HL-60/S4 treated with phorbol 12-myristate 13-acetate at 8.2 ng/mL for 4 days and 3 days (cell line): Measurements from ENCODE around the gene FAM13C.
"Not testable (repeated sequence)": the region's sequence is repeated elsewhere in the genome, so short reads cannot be mapped to it uniquely, and the experiment has no call there.

ENCODE experiments used
- in situ Hi-C: fragments of 300-500 bp; cut with MboI; formaldehyde crosslinking; loops from 2 replicates; pipeline ENCODE4 v1.15.0; 2022; ENCODE audit warnings: low sequenced_read_pairs

Gene FAM13C

DNA sequence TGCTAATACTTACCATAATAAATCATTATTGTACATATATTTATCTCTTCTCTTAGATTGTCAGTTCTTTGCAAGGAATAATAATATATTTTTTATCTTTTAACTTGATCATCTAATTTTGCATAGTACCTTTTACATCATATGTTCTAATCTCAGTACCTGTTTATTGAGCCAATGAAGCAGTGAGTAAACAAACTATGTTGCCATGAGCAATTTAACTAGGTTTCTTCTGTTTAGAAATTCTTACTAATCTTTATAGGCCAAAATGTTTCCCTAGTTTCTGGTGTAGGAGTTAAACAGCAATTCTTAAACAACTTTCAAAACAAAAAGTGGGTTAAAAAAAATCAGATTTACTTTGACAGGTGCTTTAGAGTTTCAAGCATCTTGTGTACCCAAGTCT, 124.6 kb downstream of the FAM13C start:
- in situ Hi-C loops: no loop called here

DNA sequence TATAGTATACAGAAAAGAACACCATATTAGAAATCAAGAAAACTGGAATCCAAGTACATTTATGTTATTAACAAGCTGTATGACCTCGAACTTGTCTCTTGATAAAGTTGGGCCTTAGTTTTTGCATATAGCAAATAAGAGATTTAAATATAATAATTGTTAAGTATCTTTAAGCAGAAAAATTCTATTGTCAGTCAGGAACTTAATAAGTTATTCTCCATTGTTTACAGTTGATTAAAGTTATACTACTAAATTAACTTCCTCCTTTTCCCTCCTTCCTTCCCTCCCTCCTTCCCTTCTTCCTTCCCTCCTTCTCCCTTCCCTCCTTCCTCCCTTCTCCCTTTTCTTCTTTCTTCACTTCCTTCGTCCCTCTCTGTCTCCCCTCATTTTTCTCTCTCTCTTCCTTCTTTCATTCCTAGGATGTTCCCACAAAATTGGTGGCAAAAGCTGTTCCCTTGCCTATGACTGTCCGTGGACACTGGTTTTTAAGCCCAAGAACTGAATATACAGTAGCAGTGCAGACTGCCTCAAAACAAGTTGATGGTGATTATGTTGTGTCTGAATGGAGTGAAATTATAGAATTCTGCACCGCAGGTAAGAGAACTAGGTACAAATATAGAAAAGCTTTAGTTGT, 126.2 kb downstream of the FAM13C start:
- in situ Hi-C loops: no loop called here

GRCh38 chr10:59234816-59235429, 127.4 kb downstream of the FAM13C start:
- in situ Hi-C loops: no loop called here

DNA sequence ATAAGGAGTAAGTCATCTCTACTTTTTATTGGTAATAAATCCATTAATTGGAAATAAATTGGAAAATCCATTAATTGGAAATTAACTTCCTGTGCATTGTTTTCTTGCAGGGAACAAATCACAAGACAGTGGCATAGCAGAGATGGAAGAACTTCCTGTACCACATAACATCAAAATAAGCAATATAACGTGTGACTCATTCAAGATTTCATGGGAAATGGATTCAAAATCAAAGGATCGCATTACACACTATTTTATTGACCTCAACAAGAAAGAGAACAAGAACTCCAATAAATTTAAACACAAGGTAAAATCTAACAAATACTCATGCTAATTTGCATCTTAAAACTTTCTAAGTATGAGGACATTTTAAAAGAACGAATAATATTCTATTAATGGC, 128.2 kb downstream of the FAM13C start:
- in situ Hi-C loops: no loop called here

DNA sequence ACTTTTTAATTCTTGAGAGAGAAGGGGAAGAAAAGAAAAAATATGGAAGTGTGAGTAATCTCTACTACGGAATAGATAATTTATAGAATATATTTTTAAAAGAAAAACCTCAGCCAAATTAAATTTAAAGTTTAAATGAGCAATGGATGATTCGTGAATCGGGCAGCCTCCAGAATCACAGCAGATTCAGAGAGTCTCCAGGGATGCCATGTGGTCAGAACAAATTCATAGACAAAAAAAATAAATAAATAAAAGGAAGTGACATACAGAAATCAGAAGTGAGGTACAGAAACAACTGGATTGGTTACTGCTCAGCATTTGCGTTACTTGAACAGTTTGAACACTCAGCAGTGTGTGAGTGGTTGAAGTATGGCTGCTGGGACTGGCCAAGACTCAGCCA, 132.9 kb downstream of the FAM13C start:
- in situ Hi-C loops: no loop called here

DNA sequence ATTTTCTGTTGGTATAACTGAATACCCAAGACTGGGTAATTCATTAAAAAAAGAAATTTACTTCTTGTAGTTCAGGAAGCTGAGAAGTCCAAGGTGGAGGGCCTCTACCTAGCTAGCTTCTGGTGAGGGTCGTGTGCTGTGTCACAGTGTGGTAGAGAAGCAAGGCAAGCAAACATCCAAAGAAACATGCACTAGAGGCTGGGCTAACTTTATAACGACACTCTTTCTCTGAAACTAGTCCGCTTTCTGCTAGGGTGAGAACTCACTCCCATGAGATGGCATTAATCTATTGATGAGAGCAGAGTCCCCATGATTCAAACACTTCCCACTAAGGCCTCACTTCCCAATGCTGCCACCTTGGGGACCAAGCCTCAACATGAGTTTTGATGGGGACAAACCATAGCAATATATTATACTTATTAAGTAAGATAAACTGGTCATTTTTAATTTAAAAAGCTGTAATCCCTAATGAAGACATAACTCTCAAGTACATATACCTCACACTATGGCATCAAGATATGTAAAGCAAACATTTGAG, 135.1 kb downstream of the FAM13C start:
- in situ Hi-C loops: no loop called here

GRCh38 chr10:59225211-59225610, 137.1 kb downstream of the FAM13C start:
- in situ Hi-C loops: no loop called here

- in situ Hi-C loops: not testable (repeated sequence)
Observed at GRCh38 chr10:59223597-59223996, 138.8 kb downstream of the FAM13C start.

GRCh38 chr10:59222788-59223187, 139.6 kb downstream of the FAM13C start:
- in situ Hi-C loops: no loop called here

GRCh38 chr10:59216178-59216869, 146.0 kb downstream of the FAM13C start:
- in situ Hi-C loops: no loop called here

DNA sequence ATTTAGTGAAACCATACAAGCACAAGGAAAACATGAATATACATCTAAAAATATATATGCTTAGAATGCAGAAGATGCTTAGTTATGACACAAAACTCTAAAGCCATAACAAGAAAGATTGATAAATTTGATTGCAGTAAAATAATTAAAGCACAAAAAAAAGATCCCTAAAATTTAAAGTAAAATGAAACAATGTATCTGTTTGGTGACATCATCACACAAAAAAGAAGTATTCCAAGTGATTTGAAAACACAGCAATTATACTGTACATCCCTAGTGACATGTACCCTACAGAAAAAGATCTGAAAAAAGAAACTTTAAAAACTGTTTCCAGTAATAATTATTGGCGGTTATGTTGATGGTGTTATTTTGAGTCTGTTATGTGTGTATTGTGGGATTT, 148.2 kb downstream of the FAM13C start:
- in situ Hi-C loops: no loop called here

GRCh38 chr10:59212301-59212798, 150.0 kb downstream of the FAM13C start:
- in situ Hi-C loops: no loop called here

- in situ Hi-C loops: no loop called here
Observed at GRCh38 chr10:59206204-59206720, 156.1 kb downstream of the FAM13C start.
